ENCODE data around the gene TCIRG1. TPM values are rescaled to one million over a fixed set of nuclear protein-coding genes. Genes with fewer than 3 reads are reported as not detected.

The TCIRG1 gene
- total RNA-seq, 4 donors from 2014 or later, result 260 to 697 (median 380) TPM

- in situ Hi-C loops (cut with MboI; ENCODE audit: low pct_ligation_motif_present in 1 of 4, low pct_unique_long_range_greater_than_20kb in 1 of 4, low sequenced_read_pairs in 3 of 4), result no loop called here
- H3K27me3 ChIP-seq, result no peaks in the 10 kb centered on the region
- TF ChIP-seq POLR2A (IDR thresholded peaks at IDR 0.05) (peak; percentile 79), POLR2AphosphoS5 (IDR thresholded peaks at IDR 0.05) (peak; percentile 61 to 82 (median 77)), EP300 (IDR thresholded peaks at IDR 0.05; ENCODE audit: low read depth) (peak; percentile 56)
- TF ChIP-seq, protein P1, sequence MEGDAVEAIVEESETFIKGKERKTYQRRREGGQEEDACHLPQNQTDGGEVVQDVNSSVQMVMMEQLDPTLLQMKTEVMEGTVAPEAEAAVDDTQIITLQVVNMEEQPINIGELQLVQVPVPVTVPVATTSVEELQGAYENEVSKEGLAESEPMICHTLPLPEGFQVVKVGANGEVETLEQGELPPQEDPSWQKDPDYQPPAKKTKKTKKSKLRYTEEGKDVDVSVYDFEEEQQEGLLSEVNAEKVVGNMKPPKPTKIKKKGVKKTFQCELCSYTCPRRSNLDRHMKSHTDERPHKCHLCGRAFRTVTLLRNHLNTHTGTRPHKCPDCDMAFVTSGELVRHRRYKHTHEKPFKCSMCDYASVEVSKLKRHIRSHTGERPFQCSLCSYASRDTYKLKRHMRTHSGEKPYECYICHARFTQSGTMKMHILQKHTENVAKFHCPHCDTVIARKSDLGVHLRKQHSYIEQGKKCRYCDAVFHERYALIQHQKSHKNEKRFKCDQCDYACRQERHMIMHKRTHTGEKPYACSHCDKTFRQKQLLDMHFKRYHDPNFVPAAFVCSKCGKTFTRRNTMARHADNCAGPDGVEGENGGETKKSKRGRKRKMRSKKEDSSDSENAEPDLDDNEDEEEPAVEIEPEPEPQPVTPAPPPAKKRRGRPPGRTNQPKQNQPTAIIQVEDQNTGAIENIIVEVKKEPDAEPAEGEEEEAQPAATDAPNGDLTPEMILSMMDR (IDR thresholded peaks at IDR 0.05), result peak in 2 of 5 experiments; percentile 7 to 30
- H3K36me3 ChIP-seq, result no peaks in the 10 kb centered on the region
- H3K9me3 ChIP-seq, result no peaks in the 10 kb centered on the region
- 16% methylated on average over 33 of the region's 33 CpGs; no CpG with 5 or more reads in 1 of the 2 donors for WGBS, 2 donors (ENCODE audit: low coverage in 1 of 2)
- peak within 1 kb of the TSS; percentile 1 to 41 (median 24) for H3K4me3 ChIP-seq
- peaks cover 38 to 58% (median 49%) of the 10 kb centered on the region in 4 donors for H3K4me1 ChIP-seq
- H3K27ac ChIP-seq, result peak within 1 kb of the TSS; percentile 87 to 96 (median 92)
- DNase-seq, result peak; percentile 92
- intact Hi-C loops (cut with DNase I; ENCODE audit: low total_unique reads), result no loop called here
These were observed 28.5 kb upstream of the TCIRG1 start, which contains the start of gene ALDH3B1 for GRCh38 chr11:68010090-68011041. Gene ALDH3B1, plus strand, starts transcription at chr11:68010327. Its CDS starts 4,971 bp downstream, at chr11:68015298.

DNA sequence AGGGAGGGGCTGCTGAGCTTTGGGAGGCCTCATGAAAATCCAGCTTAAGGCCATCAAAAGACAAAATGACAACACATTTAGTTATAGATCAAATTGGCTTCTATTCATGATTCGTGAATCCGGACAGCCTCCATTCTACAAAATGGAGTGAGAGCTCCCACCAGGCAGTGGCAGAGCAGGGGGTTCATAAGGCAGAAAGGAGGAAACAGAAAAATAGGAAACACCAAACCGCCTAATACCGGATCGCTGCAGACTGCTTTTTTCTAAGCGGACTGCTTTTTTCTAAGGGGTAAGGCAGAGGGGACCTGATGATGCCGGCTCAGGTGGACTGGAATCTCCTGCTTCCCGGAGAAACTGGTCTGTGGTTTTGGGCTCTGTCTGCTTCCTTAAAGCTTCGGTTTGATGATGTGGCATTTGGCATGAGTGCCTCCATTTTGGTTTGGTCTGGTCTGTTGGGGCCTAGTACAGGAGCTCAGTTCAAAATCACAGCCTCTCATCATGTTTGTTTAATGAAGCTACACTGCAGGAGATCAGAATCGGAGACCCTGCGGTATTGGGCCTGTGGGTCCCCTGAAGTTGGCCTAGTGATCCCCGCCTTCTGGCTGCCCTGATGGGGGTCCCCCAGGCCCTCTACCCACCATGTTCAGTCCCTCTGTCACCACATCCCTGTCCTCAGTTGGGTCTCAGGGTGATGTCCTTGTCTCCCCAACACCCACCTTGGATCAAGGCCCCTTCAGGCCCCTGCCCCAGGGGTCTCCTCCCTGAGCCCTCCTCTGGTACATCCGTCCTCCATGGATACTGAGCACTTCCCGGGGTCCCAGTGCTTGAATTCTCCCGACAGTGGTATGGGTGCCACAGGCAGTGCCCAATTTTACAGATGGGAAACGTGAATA is 27.5 kb upstream of the TCIRG1 start:
- WGBS, 2 donors (ENCODE audit: low coverage in 1 of 2), result 79% methylated on average over 16 of the region's 16 CpGs; no CpG with 5 or more reads in 1 of the 2 donors
- no peaks in the 10 kb centered on the region for H3K9me3 ChIP-seq
- H3K36me3 ChIP-seq, result no peaks in the 10 kb centered on the region
- TF ChIP-seq, protein P1 (IDR thresholded peaks at IDR 0.05), result no peak
- no peak for DNase-seq
- peaks cover 38 to 58% (median 49%) of the 10 kb centered on the region in 4 donors for H3K4me1 ChIP-seq
- intact Hi-C loops (cut with DNase I; ENCODE audit: low total_unique reads), result no loop called here
- peak overlapping the region in 2 of 4 donors; percentile 29 to 41 for H3K4me3 ChIP-seq
- peak overlapping the region; percentile 87 to 96 (median 92) for H3K27ac ChIP-seq
- no peaks in the 10 kb centered on the region for H3K27me3 ChIP-seq
- in situ Hi-C loops (cut with MboI; ENCODE audit: low pct_ligation_motif_present in 1 of 4, low pct_unique_long_range_greater_than_20kb in 1 of 4, low sequenced_read_pairs in 3 of 4), result no loop called here

- H3K4me1 ChIP-seq, result peaks cover 38 to 64% (median 49%) of the 10 kb centered on the region in 4 donors
- H3K27me3 ChIP-seq, result no peaks in the 10 kb centered on the region
- H3K36me3 ChIP-seq, result no peaks in the 10 kb centered on the region
- intact Hi-C loops (cut with DNase I; ENCODE audit: low total_unique reads), result no loop called here
- H3K27ac ChIP-seq, result peak overlapping the region; percentile 32 to 96 (median 92)
- H3K4me3 ChIP-seq, result no peak overlapping the region
- WGBS, 2 donors (ENCODE audit: low coverage in 1 of 2), result 88% methylated on average over 16 of the region's 17 CpGs; no CpG with 5 or more reads in 1 of the 2 donors
- no peaks in the 10 kb centered on the region for H3K9me3 ChIP-seq
- in situ Hi-C loops (cut with MboI; ENCODE audit: low pct_ligation_motif_present in 1 of 4, low pct_unique_long_range_greater_than_20kb in 1 of 4, low sequenced_read_pairs in 3 of 4), result no loop called here
- DNase-seq, result no peak
- no peak for TF ChIP-seq EP300 (IDR thresholded peaks at IDR 0.05; ENCODE audit: low read depth)
- TF ChIP-seq POLR2AphosphoS5 (IDR thresholded peaks at IDR 0.05), result no peak
- TF ChIP-seq, protein P1 (IDR thresholded peaks at IDR 0.05), result no peak
- no peak for TF ChIP-seq POLR2A (IDR thresholded peaks at IDR 0.05)
These were observed 26.6 kb upstream of the TCIRG1 start for GRCh38 chr11:68012044-68012842.
